ENCODE measurements around the gene MAGI1.

DNA sequence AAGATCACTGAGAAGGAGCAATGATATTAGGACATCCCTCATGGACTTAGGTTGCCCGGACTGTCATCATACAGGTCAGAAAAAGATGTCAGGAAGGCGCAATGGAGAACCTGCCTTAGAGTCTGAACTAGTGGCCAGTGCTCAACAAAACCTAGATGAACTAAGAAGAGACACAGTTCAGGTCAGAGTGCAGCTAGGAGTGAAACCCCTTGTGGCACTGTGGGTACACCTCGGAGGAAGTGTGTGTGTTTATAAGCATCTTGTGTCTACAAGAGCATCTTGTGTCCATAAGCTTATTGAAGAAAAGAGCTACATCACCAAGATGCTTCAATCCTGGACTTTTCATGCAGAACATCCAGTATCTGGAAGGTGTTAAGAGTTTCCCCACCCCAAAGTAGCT, 315.7 kb downstream of the MAGI1 start:
- TF ChIP-seq, protein P1, sequence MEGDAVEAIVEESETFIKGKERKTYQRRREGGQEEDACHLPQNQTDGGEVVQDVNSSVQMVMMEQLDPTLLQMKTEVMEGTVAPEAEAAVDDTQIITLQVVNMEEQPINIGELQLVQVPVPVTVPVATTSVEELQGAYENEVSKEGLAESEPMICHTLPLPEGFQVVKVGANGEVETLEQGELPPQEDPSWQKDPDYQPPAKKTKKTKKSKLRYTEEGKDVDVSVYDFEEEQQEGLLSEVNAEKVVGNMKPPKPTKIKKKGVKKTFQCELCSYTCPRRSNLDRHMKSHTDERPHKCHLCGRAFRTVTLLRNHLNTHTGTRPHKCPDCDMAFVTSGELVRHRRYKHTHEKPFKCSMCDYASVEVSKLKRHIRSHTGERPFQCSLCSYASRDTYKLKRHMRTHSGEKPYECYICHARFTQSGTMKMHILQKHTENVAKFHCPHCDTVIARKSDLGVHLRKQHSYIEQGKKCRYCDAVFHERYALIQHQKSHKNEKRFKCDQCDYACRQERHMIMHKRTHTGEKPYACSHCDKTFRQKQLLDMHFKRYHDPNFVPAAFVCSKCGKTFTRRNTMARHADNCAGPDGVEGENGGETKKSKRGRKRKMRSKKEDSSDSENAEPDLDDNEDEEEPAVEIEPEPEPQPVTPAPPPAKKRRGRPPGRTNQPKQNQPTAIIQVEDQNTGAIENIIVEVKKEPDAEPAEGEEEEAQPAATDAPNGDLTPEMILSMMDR (IDR thresholded peaks at IDR 0.05) = no peak
- TF ChIP-seq EZH2 (IDR thresholded peaks at IDR 0.05; ENCODE audit: borderline replicate concordance, insufficient read depth, low read depth, low read length, poor library complexity, severe bottlenecking) = no peak
